Retinal pigment epithelial cell (primary cell): ENCODE results near the gene ACE2.

Source experiments
- DNase-seq: peaks from one replicate; pipeline ENCODE4 v3.0.0-alpha.2; 2010; ENCODE audit warnings: low read depth
- H3K4me3 ChIP-seq: 2 replicates; pipeline ENCODE4 v1.5.1; 2011; ENCODE audit warnings: mild to moderate bottlenecking, low read length, control low read depth, moderate library complexity
- TF ChIP-seq, protein P1 (sequence below): conservative IDR thresholded peaks from 2 replicates; pipeline ENCODE4 v1.5.1; 2011; ENCODE audit warnings: low read depth, low read length, control low read depth, inconsistent platforms

The ACE2 gene

DNA sequence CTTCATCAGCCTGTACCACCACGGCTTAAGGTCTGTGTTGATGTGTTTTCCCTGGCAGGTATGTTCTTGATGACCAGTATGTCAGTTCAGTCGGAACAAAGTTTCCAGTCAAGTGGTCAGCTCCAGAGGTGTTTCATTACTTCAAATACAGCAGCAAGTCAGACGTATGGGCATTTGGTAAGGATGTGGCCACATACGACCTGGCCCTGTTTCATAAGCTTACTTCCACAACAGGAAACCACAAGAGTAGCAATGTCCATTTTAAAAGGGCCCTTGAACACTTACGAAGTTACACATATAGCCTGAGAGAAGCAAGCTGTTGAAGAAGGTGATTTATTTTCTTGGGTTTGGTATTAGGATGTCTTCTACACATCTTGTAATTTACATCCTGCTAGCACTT lies 54.0 kb downstream of the ACE2 start:
- TF ChIP-seq, protein P1, sequence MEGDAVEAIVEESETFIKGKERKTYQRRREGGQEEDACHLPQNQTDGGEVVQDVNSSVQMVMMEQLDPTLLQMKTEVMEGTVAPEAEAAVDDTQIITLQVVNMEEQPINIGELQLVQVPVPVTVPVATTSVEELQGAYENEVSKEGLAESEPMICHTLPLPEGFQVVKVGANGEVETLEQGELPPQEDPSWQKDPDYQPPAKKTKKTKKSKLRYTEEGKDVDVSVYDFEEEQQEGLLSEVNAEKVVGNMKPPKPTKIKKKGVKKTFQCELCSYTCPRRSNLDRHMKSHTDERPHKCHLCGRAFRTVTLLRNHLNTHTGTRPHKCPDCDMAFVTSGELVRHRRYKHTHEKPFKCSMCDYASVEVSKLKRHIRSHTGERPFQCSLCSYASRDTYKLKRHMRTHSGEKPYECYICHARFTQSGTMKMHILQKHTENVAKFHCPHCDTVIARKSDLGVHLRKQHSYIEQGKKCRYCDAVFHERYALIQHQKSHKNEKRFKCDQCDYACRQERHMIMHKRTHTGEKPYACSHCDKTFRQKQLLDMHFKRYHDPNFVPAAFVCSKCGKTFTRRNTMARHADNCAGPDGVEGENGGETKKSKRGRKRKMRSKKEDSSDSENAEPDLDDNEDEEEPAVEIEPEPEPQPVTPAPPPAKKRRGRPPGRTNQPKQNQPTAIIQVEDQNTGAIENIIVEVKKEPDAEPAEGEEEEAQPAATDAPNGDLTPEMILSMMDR: no peak
- no peak overlapping the region for H3K4me3 ChIP-seq
- DNase-seq: no peak

DNA sequence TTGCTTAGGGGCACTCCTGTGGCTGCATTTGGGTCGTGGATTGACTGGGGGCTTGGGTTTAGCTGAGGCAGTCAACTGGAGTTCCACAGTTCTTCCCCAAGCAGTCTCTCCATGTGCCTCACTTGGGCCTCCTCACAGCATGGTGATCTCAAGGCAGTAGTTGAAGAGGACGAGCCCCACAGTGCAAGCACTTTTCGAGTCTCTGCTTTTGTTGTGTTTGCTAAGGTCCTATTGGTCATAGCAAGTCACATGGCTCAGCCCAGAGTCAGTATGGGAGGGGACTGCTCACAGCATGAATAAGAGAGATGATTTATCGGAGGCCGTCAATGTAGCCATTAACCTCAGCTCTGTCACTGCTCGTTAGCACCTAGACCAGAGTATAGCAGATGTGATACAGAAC lies 70.4 kb downstream of the ACE2 start:
- TF ChIP-seq, protein P1: no peak
- no peak overlapping the region for H3K4me3 ChIP-seq
- DNase-seq: no peak

DNA sequence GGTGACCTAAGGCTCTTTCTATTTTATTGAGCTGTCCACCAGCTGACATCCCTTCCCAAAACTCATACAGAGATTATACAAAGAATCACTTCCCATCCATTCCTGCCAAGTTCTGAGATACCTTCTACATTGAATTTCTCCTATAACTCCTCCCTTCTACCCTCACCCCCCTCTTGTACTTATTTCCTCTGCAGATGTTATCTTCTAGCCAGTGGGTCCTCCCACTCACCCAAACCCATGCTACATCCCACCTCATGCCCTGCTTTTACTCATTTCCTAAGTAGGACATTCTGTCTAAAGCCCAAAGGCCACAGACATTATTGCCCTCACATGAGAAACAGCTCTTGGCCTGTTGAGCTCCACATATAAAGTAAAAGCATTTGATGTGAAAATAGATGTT lies 71.6 kb downstream of the ACE2 start:
- no peak overlapping the region for H3K4me3 ChIP-seq
- DNase-seq: no peak
- TF ChIP-seq, protein P1: no peak

DNA sequence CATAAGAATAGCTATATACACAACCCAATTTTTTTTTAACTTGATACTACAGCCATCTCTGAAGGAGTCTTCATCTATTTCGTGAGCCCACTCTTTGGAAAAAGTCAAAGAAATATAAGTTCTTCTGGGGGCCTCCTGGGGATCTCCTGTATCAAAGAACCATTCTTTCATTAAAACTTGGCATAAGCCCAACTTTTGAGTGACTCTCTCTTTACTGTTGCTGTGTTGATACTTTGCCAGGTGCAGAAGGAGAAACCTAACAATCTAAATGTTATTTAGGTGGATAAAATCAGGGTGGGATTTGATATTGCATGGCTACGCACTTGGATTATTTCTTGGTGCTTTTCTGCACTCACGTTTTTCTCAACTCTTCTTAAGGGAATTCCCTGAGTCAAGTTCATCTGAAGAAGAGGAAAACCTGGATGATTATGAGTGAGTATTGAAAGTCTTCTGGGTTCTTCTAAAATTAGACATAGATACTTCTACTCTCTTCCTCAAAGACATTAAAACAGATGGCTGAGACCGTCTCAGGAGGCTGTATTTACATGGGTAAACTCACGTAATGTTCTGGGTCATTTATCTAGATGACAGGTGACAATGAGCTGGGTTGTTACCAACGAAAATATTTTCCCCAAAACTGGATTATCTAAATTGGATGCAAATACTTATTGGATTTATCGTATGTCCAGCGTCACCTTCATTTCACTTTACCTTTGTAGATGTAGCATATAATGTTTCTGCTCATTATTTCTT lies 74.9 kb downstream of the ACE2 start:
- TF ChIP-seq, protein P1: no peak
- no peak overlapping the region for H3K4me3 ChIP-seq
- DNase-seq: no peak

DNA sequence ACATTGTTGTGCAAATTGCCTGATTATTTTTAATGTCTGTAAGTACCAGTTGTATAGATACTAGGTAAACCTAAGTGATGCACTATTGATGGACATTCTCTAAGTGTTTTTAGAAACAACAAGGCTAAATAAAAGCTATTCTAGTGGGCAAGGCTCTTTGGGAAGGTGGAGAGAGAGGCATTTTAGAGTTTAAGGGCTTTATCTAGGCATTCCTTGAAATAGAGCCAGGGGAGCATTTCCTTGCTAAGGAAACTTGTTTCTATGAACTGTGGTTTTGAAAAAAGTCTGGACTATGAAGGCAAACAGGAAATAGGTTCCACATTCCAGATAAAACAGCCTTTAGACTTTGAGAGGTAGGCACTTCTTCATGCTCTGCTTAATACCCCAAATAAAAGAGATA lies 76.3 kb downstream of the ACE2 start:
- TF ChIP-seq, protein P1: no peak
- DNase-seq: peak; percentile 29
- H3K4me3 ChIP-seq: no peak overlapping the region

DNA sequence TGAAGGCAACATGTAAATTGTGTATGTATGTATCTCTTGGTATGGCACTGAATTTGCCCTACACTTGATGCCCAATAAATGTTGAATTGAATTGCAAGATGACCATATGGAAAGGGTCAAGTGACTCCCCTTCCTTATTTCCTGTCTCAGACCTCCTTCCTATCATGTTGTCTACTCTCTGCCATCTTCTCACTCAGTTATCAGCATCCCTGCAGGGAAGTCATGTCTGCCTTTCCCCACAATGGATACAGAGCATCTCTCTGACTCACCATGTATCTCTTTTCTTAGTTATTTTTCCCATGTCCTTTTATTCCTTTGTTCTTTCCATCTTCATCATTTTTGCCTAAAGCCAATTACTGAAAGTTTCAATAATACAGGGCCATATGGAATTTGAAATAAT lies 77.7 kb downstream of the ACE2 start:
- DNase-seq: no peak
- no peak overlapping the region for H3K4me3 ChIP-seq
- TF ChIP-seq, protein P1: no peak

DNA sequence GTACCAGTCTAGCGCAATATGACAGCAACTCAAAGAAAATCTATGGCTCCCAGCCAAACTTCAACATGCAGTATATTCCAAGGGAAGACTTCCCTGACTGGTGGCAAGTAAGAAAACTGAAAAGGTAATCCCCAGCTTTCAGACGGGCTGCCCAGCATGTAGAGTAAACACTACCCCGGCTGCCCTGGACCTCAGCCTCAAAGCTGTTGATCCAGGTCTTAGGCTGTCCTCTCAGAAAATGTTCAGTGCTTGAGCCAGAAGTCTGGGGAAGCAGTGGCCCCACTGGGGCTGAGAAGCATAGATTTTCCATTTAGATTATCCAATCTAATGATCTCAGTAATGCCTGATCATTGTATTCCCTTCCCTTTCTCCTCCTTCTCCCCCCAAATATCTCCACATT lies 78.3 kb downstream of the ACE2 start:
- TF ChIP-seq, protein P1: no peak
- no peak overlapping the region for H3K4me3 ChIP-seq
- DNase-seq: no peak
